Stimulated activated CD8-positive, alpha-beta memory T cell treated with anti-CD3 and anti-CD28 coated beads, Interleukin-4, amount 100 ng/mL, for 24 hours (primary cell): ENCODE measurements around the gene NOL12.
"Not testable (repeated sequence)": the region's sequence is repeated elsewhere in the genome, so short reads cannot be mapped to it uniquely, and the experiment has no call there.

Experiments
- DNase-seq: peaks from one replicate; pipeline ENCODE4 v3.0.0-alpha.2; 2020; ENCODE audit warnings: low read depth

NOL12 gene

GRCh38 chr22:37679670-37680069, 6.5 kb upstream of the NOL12 start:
- no peak for DNase-seq

- DNase-seq: no peak
These were observed 5.8 kb upstream of the NOL12 start for GRCh38 chr22:37680191-37680851.

GRCh38 chr22:37681001-37681424, 5.1 kb upstream of the NOL12 start:
- DNase-seq: no peak

- DNase-seq: peak; percentile 53
These were observed 4.5 kb upstream of the NOL12 start for GRCh38 chr22:37681556-37682049.

GRCh38 chr22:37684803-37685615, 1.1 kb upstream of the NOL12 start:
- no peak for DNase-seq

GRCh38 chr22:37690407-37690806, 4.3 kb downstream of the NOL12 start:
- no peak for DNase-seq

- DNase-seq: no peak
These were observed 4.9 kb downstream of the NOL12 start for GRCh38 chr22:37690901-37691504.

- DNase-seq: no peak
These were observed 6.6 kb downstream of the NOL12 start for GRCh38 chr22:37692627-37693285.

GRCh38 chr22:37694131-37694530, 8.0 kb downstream of the NOL12 start:
- DNase-seq: not testable (repeated sequence)

- DNase-seq: not testable (repeated sequence)
These were observed 10.1 kb downstream of the NOL12 start for GRCh38 chr22:37696260-37696656.

- peak; percentile 86 for DNase-seq
These were observed 10.8 kb downstream of the NOL12 start, which contains the start of gene TRIOBP for GRCh38 chr22:37696657-37697537. Gene TRIOBP (plus strand): TSS chr22:37697048. CDS start chr22:37701366, 4,318 bp downstream.

GRCh38 chr22:37697538-37697835, 11.3 kb downstream of the NOL12 start:
- no peak for DNase-seq

GRCh38 chr22:37701141-37701786, 15.1 kb downstream of the NOL12 start:
- DNase-seq: no peak

- no peak for DNase-seq
These were observed 17.8 kb downstream of the NOL12 start for GRCh38 chr22:37703906-37704305.

GRCh38 chr22:37704645-37705044, 18.5 kb downstream of the NOL12 start:
- DNase-seq: no peak

- no peak for DNase-seq
These were observed 19.1 kb downstream of the NOL12 start for GRCh38 chr22:37705205-37705604.

GRCh38 chr22:37708580-37709444, 22.7 kb downstream of the NOL12 start:
- DNase-seq: no peak

- DNase-seq: no peak
These were observed 23.3 kb downstream of the NOL12 start for GRCh38 chr22:37709445-37709765.

GRCh38 chr22:37710675-37711074, 24.5 kb downstream of the NOL12 start:
- DNase-seq: no peak

GRCh38 chr22:37711490-37711889, 25.3 kb downstream of the NOL12 start:
- DNase-seq: no peak
